ENCODE data around the gene CA12. TPM values are rescaled to one million over a fixed set of nuclear protein-coding genes. Genes with fewer than 3 reads are reported as not detected.

The CA12 gene
- total RNA-seq, 2 experiments from 2014 or later, result not detected

- Histone ChIP-seq H3K4me3 (ENCODE audit: low read length) (no peak overlapping the region), H3K4me1 (ENCODE audit: insufficient read depth, low read length) (no peaks in the 10 kb centered on the region), H3K9me3 (ENCODE audit: control insufficient read depth in 1 of 2, insufficient read depth in 1 of 2, low read length in 2 of 2) (no peaks in the 10 kb centered on the region), H3K27me3 (ENCODE audit: control insufficient read depth in 1 of 2, insufficient read depth in 2 of 2, low read length in 2 of 2) (peaks cover 0 to 5% of the 10 kb centered on the region in 2 experiments), H3K36me3 (ENCODE audit: insufficient read depth, low read length) (no peaks in the 10 kb centered on the region), H3K27ac (ENCODE audit: low read depth in 1 of 2, low read length in 2 of 2) (no peak overlapping the region)
- Mint-ChIP-seq H3K4me1 (ENCODE audit: low read depth) (no peaks in the 10 kb centered on the region), H3K4me3 (no peak overlapping the region), H3K9me3 (no peaks in the 10 kb centered on the region), H3K27me3 (no peaks in the 10 kb centered on the region), H3K36me3 (ENCODE audit: low read depth) (no peaks in the 10 kb centered on the region), H3K27ac (no peak overlapping the region)
- POLR2A ChIA-PET, result no interaction called here
- ATAC-seq (ENCODE audit: poor library complexity), result no peak
- no peak for DNase-seq
- CTCF ChIA-PET, result interaction anchor here (0.9 kb wide), 1 partner anchor 18 kb away, joined by 3 read pairs; no protein-coding TSS in a partner anchor
- intact Hi-C loops (cut with DNase I, micrococcal nuclease), result no loop called here
- TF ChIP-seq, protein P1, sequence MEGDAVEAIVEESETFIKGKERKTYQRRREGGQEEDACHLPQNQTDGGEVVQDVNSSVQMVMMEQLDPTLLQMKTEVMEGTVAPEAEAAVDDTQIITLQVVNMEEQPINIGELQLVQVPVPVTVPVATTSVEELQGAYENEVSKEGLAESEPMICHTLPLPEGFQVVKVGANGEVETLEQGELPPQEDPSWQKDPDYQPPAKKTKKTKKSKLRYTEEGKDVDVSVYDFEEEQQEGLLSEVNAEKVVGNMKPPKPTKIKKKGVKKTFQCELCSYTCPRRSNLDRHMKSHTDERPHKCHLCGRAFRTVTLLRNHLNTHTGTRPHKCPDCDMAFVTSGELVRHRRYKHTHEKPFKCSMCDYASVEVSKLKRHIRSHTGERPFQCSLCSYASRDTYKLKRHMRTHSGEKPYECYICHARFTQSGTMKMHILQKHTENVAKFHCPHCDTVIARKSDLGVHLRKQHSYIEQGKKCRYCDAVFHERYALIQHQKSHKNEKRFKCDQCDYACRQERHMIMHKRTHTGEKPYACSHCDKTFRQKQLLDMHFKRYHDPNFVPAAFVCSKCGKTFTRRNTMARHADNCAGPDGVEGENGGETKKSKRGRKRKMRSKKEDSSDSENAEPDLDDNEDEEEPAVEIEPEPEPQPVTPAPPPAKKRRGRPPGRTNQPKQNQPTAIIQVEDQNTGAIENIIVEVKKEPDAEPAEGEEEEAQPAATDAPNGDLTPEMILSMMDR (IDR thresholded peaks at IDR 0.05), result no peak
Observed at GRCh38 chr15:63335543-63336240, 46.0 kb downstream of the CA12 start.

DNA sequence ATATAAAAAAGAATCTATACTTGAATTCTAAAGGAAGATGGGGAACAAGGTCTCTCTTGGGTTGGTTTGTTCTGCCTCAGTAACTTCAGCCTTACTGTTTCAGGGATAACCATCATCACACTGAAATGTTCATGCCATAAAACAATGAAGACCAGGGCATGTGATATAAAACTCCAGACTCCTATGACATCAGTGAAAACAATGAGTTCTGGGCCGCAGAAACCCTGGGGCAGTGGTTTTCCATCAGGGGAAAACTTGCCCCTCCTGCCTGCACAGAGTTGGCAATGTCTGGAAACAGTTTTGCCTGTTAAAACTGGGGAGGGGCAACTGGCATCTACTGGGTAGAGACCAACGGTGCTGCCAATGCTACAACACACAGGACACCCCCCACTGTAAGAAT is 46.8 kb downstream of the CA12 start:
- no peaks in the 10 kb centered on the region for H3K9me3 Mint-ChIP-seq
- POLR2A ChIA-PET, result no interaction called here
- ATAC-seq (ENCODE audit: poor library complexity), result no peak

GRCh38 chr15:63332367-63333124 is 49.1 kb downstream of the CA12 start:
- Mint-ChIP-seq H3K4me3 (no peak overlapping the region), H3K36me3 (ENCODE audit: low read depth) (no peaks in the 10 kb centered on the region), H3K9me3 (no peaks in the 10 kb centered on the region), H3K4me1 (ENCODE audit: low read depth) (no peaks in the 10 kb centered on the region), H3K27ac (no peak overlapping the region), H3K27me3 (no peaks in the 10 kb centered on the region)
- no peaks in the 10 kb centered on the region for H3K27me3 ChIP-seq (ENCODE audit: control insufficient read depth in 1 of 2, insufficient read depth in 2 of 2, low read length in 2 of 2)
- H3K9me3 ChIP-seq (ENCODE audit: control insufficient read depth in 1 of 2, insufficient read depth in 1 of 2, low read length in 2 of 2), result no peaks in the 10 kb centered on the region
- no peaks in the 10 kb centered on the region for H3K36me3 ChIP-seq (ENCODE audit: insufficient read depth, low read length)
- TF ChIP-seq, protein P1 (IDR thresholded peaks at IDR 0.05), result no peak
- H3K4me3 ChIP-seq (ENCODE audit: low read length), result no peak overlapping the region
- no peaks in the 10 kb centered on the region for H3K4me1 ChIP-seq (ENCODE audit: insufficient read depth, low read length)
- H3K27ac ChIP-seq (ENCODE audit: low read depth in 1 of 2, low read length in 2 of 2), result no peak overlapping the region
- ChIA-PET POLR2A (no interaction called here), CTCF (no interaction called here)
- no peak for DNase-seq
- intact Hi-C loops (cut with DNase I, micrococcal nuclease), result no loop called here
- ATAC-seq (ENCODE audit: poor library complexity), result no peak

More for the DNA sequence above, 46.8 kb downstream of the CA12 start:
- intact Hi-C loops (cut with DNase I, micrococcal nuclease), result loop anchor here in 1 of 2 experiments (1.0 kb wide), 1 partner anchor 21 kb away; no protein-coding TSS in a partner anchor
- no peaks in the 10 kb centered on the region for H3K9me3 ChIP-seq (ENCODE audit: control insufficient read depth in 1 of 2, insufficient read depth in 1 of 2, low read length in 2 of 2)
- H3K4me3 Mint-ChIP-seq, result no peak overlapping the region
- no peak for DNase-seq
- TF ChIP-seq, protein P1 (IDR thresholded peaks at IDR 0.05), result no peak
- no peaks in the 10 kb centered on the region for H3K27me3 Mint-ChIP-seq
- H3K4me1 Mint-ChIP-seq (ENCODE audit: low read depth), result no peaks in the 10 kb centered on the region
- H3K4me1 ChIP-seq (ENCODE audit: insufficient read depth, low read length), result no peaks in the 10 kb centered on the region
- H3K36me3 Mint-ChIP-seq (ENCODE audit: low read depth), result no peaks in the 10 kb centered on the region
- H3K27ac ChIP-seq (ENCODE audit: low read depth in 1 of 2, low read length in 2 of 2), result no peak overlapping the region
- H3K27ac Mint-ChIP-seq, result no peak overlapping the region
- H3K27me3 ChIP-seq (ENCODE audit: control insufficient read depth in 1 of 2, insufficient read depth in 2 of 2, low read length in 2 of 2), result no peaks in the 10 kb centered on the region
- no peaks in the 10 kb centered on the region for H3K36me3 ChIP-seq (ENCODE audit: insufficient read depth, low read length)
- H3K4me3 ChIP-seq (ENCODE audit: low read length), result no peak overlapping the region
- CTCF ChIA-PET, result no interaction called here
